Natural killer cell (primary cell): ENCODE data around the gene SPATA7. TPM values are rescaled to one million over a fixed set of nuclear protein-coding genes. Genes with fewer than 3 reads are reported as not detected.
"Not testable (repeated sequence)": the region's sequence is repeated elsewhere in the genome, so short reads cannot be mapped to it uniquely, and the experiment has no call there.

Experiments
- ATAC-seq, 3 donors: fragments of 150-1000 bp in 2 of 3; fragments of 200-7000 bp in 1 of 3; cut with Tn5 transposase; 1 replicate in 1 of 3; 2 replicates in 2 of 3; pipeline ENCODE4 v1.10.0; 2021; ENCODE audit warnings: mild to moderate bottlenecking in 2 of 3, moderate library complexity in 2 of 3
- DNase-seq, 2 donors: peaks; one replicate each; pipeline versions ENCODE4 v3.0.0 to v3.0.0-alpha.2; 2013 to 2021; ENCODE audit warnings: mixed read lengths in 1 of 2
- H3K27ac ChIP-seq: one replicate; pipeline ENCODE4 v1.5.1; 2013; ENCODE audit warnings: mild to moderate bottlenecking, low read length
- H3K27me3 ChIP-seq: one replicate; pipeline ENCODE4 v1.6.1; 2013; ENCODE audit warnings: low read length; ENCODE audit not compliant: control insufficient read depth, insufficient read depth
- H3K36me3 ChIP-seq: one replicate; pipeline ENCODE4 v1.6.1; 2013; ENCODE audit warnings: low read length; ENCODE audit not compliant: control insufficient read depth, insufficient read depth
- H3K4me1 ChIP-seq: one replicate; pipeline ENCODE4 v1.6.1; 2013; ENCODE audit warnings: low read length; ENCODE audit not compliant: control insufficient read depth, insufficient read depth
- H3K4me3 ChIP-seq: one replicate; pipeline ENCODE4 v1.5.1; 2013; ENCODE audit warnings: low read length
- H3K9me3 ChIP-seq: one replicate; pipeline ENCODE4 v1.6.1; 2013; ENCODE audit warnings: low read length; ENCODE audit not compliant: control insufficient read depth, insufficient read depth
- H3K27ac Mint-ChIP-seq, 2 donors: one replicate each; pipeline ENCODE4 v1.8.0; 2022; ENCODE audit warnings: mild to moderate bottlenecking in 2 of 2, mixed read lengths in 2 of 2, moderate library complexity in 1 of 2
- H3K27me3 Mint-ChIP-seq, 2 donors: one replicate each; pipeline ENCODE4 v1.8.0; 2022; ENCODE audit warnings: low read depth in 2 of 2, mixed read lengths in 2 of 2
- H3K36me3 Mint-ChIP-seq: one replicate; pipeline ENCODE4 v1.8.0; 2022; ENCODE audit warnings: mixed read lengths
- H3K4me1 Mint-ChIP-seq, 2 donors: one replicate each; pipeline ENCODE4 v1.8.0; 2022; ENCODE audit warnings: mixed read lengths in 2 of 2
- H3K4me3 Mint-ChIP-seq: one replicate; pipeline ENCODE4 v1.8.0; 2022; ENCODE audit warnings: mild to moderate bottlenecking, moderate library complexity, mixed read lengths
- H3K9me3 Mint-ChIP-seq, 2 donors: one replicate each; pipeline ENCODE4 v1.8.0; 2022; ENCODE audit warnings: mixed read lengths in 2 of 2
- WGBS: methylation state at CpG from one replicate; pipeline ENCODE4 v1.1.7; 2013; ENCODE audit warnings: missing lambda C conversion rate; ENCODE audit not compliant: insufficient coverage; 5-methylcytosine and 5-hydroxymethylcytosine counted together
- intact Hi-C: fragments of 100-400 bp; cut with micrococcal nuclease; formaldehyde crosslinking; loops from one replicate; pipeline ENCODE4 v1.14.2; 2022
- total RNA-seq, 4 donors: library from RNA; stranded (reverse); fragments of 120-200 nt in 1 of 4; gene quantifications; one replicate each; pipeline versions ENCODE4 v1.2.3 to v1.2.4, GENCODE V29; 2013 to 2022
- TF ChIP-seq, protein P1 (sequence below): fragments of 200-600 bp; IDR thresholded peaks from one replicate; pipeline ENCODE4 v1.8.0; 2022; ENCODE audit warnings: antibody characterized with exemption

Gene SPATA7
- total RNA-seq, 3 donors from 2014 or later (not counting 1 experiment from before 2014, with no cell fraction given) = 2.5 to 3.2 (median 2.8) TPM

DNA sequence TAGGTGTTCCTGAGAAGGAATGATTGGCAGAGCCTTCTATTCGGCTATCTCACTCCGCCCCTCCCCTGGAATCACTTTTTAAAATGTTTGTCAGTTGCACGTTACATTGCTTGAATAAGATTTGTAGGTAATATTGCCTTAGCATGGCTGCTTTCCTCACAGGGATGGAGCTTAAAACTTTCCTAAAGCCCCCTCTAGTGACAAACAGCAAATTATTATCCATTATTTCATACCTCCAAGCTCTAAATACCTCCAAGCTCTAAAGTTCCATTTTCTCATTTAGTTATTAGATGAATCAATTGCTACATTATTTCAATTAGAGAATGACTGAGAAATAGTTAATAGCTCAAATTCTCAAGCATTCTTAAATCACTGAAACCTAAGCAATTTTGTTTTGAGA lies 5.1 kb upstream of the SPATA7 start:
- no peaks in the 10 kb centered on the region for H3K36me3 Mint-ChIP-seq
- peaks cover 0 to 7% of the 10 kb centered on the region in 2 donors for H3K4me1 Mint-ChIP-seq
- H3K4me3 ChIP-seq = no peak overlapping the region
- peaks cover 3% of the 10 kb centered on the region for H3K27me3 ChIP-seq
- H3K9me3 Mint-ChIP-seq = no peaks in the 10 kb centered on the region
- H3K27ac ChIP-seq = no peak overlapping the region
- H3K9me3 ChIP-seq = no peaks in the 10 kb centered on the region
- WGBS = 67% methylated on average over 1 of the region's 3 CpGs
- H3K4me3 Mint-ChIP-seq = no peak overlapping the region
- TF ChIP-seq, protein P1, sequence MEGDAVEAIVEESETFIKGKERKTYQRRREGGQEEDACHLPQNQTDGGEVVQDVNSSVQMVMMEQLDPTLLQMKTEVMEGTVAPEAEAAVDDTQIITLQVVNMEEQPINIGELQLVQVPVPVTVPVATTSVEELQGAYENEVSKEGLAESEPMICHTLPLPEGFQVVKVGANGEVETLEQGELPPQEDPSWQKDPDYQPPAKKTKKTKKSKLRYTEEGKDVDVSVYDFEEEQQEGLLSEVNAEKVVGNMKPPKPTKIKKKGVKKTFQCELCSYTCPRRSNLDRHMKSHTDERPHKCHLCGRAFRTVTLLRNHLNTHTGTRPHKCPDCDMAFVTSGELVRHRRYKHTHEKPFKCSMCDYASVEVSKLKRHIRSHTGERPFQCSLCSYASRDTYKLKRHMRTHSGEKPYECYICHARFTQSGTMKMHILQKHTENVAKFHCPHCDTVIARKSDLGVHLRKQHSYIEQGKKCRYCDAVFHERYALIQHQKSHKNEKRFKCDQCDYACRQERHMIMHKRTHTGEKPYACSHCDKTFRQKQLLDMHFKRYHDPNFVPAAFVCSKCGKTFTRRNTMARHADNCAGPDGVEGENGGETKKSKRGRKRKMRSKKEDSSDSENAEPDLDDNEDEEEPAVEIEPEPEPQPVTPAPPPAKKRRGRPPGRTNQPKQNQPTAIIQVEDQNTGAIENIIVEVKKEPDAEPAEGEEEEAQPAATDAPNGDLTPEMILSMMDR = no peak
- H3K36me3 ChIP-seq = no peaks in the 10 kb centered on the region
- peaks cover 8 to 29% of the 10 kb centered on the region in 2 donors for H3K27me3 Mint-ChIP-seq
- peaks cover 4% of the 10 kb centered on the region for H3K4me1 ChIP-seq
- no peak overlapping the region for H3K27ac Mint-ChIP-seq
- DNase-seq = no peak
- ATAC-seq = no peak
- intact Hi-C loops = loop anchor here (10.0 kb wide), 1 partner anchor 436 kb away; no protein-coding TSS in a partner anchor

DNA sequence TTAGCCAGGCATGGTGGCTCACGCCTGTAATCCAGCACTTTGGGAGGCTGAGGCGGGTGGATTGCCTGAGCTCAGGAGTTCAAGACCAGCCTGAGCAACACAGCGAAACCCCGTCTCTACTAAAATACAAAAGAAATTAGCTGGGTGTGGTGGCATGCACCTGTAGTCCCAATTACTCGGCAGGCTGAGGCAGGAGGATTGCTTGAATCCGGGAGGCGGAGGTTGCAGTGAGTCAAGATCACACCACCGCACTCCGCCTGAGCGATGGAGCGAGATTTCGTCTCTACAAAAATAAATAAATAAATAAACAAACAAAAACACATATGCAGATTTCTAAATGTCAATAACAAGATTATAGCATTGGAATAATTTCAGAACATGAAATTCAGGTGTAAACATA lies 3.8 kb upstream of the SPATA7 start:
- not testable (repeated sequence) for H3K4me3 ChIP-seq, H3K36me3 Mint-ChIP-seq, DNase-seq, ATAC-seq, H3K27me3 ChIP-seq, H3K4me3 Mint-ChIP-seq, H3K27ac Mint-ChIP-seq, H3K9me3 ChIP-seq, H3K9me3 Mint-ChIP-seq, H3K27ac ChIP-seq, H3K36me3 ChIP-seq
- peaks cover 11% of the 10 kb centered on the region for H3K4me1 ChIP-seq
- intact Hi-C loops = loop anchor here (10.0 kb wide), 1 partner anchor 437 kb away; no protein-coding TSS in a partner anchor
- H3K4me1 Mint-ChIP-seq = peaks cover 9 to 17% of the 10 kb centered on the region in 2 donors
- WGBS = 96% methylated on average over 11 of the region's 12 CpGs
- peaks cover 8 to 29% of the 10 kb centered on the region in 2 donors for H3K27me3 Mint-ChIP-seq

DNA sequence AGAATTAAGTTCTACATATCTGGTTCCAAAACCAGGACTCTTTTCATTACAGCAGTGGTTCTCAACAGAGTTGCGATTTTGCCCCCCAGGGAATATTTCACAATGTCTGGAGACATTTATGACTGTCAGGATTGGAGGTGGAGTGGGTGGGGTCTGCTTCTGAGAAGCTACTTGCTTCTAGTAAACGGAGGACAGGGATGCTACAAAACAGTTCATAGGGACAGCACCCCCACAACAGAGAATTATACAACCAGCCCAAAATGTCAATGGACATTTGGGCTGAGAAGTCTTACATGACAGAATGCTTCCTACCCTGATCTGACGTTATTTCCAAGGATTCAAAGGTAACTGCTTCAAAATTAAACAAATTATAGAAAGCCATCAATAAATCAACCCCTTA lies 739 bp upstream of the SPATA7 start:
- peak overlapping the region; percentile 80 to 95 for H3K27ac Mint-ChIP-seq
- H3K4me1 Mint-ChIP-seq = peaks cover 11 to 19% of the 10 kb centered on the region in 2 donors
- Histone ChIP-seq H3K36me3 (no peaks in the 10 kb centered on the region), H3K27ac (peak overlapping the region; percentile 69), H3K27me3 (no peaks in the 10 kb centered on the region), H3K9me3 (no peaks in the 10 kb centered on the region), H3K4me3 (peak overlapping the region; percentile 96), H3K4me1 (peaks cover 11% of the 10 kb centered on the region)
- 44% methylated on average over 2 of the region's 3 CpGs for WGBS
- intact Hi-C loops = loop anchor here (10.0 kb wide), 1 partner anchor 440 kb away; no protein-coding TSS in a partner anchor
- ATAC-seq (no peak), DNase-seq (peak in 1 of 2 donors; percentile 11)
- peak overlapping the region; percentile 94 for H3K4me3 Mint-ChIP-seq
- no peaks in the 10 kb centered on the region for H3K9me3 Mint-ChIP-seq
- TF ChIP-seq, protein P1 = no peak
- H3K27me3 Mint-ChIP-seq = peaks cover under 1 to 2% of the 10 kb centered on the region in 2 donors
- no peaks in the 10 kb centered on the region for H3K36me3 Mint-ChIP-seq

DNA sequence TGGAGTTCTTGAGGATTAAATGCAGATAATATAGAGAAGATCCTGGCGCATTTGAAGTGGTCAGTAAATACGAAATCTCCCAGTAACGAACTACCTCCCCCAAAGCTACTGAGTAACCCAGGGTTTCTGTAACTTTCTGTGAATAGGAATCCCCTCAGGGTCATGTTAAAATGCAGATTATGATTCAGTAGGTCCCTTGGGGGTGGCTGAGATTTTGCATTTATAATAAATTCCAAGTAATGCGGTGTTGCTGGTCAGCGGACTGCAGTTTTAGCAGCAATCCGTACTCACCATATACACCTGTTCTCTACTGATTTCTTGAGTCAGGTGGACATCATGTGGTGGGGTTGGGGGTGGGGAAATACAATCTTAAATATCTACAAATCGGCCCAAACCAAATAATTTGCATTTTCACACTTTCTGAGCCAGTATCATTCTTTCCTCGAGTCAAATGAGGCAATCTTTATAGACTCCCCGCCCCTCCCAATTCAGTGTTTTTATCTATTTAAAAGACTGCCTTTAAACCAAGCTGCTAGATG lies 868 bp downstream of the SPATA7 start:
- no peaks in the 10 kb centered on the region for H3K36me3 ChIP-seq
- H3K4me3 ChIP-seq = peak overlapping the region; percentile 96
- no peaks in the 10 kb centered on the region for H3K36me3 Mint-ChIP-seq
- H3K27ac Mint-ChIP-seq = peak overlapping the region; percentile 5 to 95
- H3K27ac ChIP-seq = no peak overlapping the region
- DNase-seq (no peak), ATAC-seq (no peak)
- no peaks in the 10 kb centered on the region for H3K9me3 ChIP-seq
- intact Hi-C loops = loop anchor here (10.0 kb wide), 1 partner anchor 442 kb away; no protein-coding TSS in a partner anchor
- peaks cover 11% of the 10 kb centered on the region for H3K4me1 ChIP-seq
- no peaks in the 10 kb centered on the region for H3K27me3 ChIP-seq
- WGBS = 66% methylated on average over 2 of the region's 9 CpGs
- no peaks in the 10 kb centered on the region for H3K27me3 Mint-ChIP-seq
- peaks cover 11 to 19% of the 10 kb centered on the region in 2 donors for H3K4me1 Mint-ChIP-seq
- TF ChIP-seq, protein P1 = no peak
- H3K4me3 Mint-ChIP-seq = peak overlapping the region; percentile 94
- no peaks in the 10 kb centered on the region for H3K9me3 Mint-ChIP-seq
